ENCODE measurements around the gene AMH.
"Not testable (repeated sequence)": the region's sequence is repeated elsewhere in the genome, so short reads cannot be mapped to it uniquely, and the experiment has no call there.

The AMH gene

DNA sequence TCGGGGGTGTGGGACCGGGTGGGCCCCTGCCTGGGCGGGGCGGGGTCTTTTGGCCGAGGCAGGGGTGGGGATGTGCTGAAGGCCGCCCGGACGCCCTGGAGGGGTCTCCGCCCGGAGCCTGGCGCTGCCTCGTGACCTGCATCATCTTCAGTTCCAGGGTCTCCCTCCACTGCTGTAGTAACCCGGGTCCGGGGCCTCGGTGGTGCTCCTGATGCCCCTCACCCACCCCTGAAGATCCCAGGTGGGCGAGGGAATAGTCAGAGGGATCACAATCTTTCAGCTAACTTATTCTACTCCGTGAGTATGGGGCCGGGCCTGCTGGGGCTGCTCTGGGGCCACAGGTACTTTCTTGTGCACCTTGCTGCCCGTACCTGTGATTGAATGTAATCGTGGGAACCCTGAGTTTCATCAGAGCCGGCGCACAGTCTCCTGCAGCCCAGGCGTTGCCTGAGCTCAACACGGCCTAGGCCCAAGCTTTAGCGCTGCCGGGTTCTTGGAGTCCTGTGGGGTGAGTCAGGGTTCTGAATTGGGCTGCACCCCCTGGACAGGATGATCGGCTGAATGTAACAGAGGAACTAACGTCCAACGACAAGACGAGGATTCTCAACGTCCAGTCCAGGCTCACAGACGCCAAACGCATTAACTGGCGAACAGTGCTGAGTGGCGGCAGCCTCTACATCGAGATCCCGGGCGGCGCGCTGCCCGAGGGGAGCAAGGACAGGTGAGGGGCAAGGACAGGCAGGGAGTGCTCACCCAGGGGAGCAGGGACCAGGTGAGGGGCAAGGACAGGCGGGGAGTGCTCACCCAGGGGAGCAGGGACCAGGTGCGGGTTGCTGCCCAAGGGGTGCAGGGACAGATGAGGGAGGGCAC lies 22.3 kb downstream of the AMH start:
- no peak for DNase-seq

DNA sequence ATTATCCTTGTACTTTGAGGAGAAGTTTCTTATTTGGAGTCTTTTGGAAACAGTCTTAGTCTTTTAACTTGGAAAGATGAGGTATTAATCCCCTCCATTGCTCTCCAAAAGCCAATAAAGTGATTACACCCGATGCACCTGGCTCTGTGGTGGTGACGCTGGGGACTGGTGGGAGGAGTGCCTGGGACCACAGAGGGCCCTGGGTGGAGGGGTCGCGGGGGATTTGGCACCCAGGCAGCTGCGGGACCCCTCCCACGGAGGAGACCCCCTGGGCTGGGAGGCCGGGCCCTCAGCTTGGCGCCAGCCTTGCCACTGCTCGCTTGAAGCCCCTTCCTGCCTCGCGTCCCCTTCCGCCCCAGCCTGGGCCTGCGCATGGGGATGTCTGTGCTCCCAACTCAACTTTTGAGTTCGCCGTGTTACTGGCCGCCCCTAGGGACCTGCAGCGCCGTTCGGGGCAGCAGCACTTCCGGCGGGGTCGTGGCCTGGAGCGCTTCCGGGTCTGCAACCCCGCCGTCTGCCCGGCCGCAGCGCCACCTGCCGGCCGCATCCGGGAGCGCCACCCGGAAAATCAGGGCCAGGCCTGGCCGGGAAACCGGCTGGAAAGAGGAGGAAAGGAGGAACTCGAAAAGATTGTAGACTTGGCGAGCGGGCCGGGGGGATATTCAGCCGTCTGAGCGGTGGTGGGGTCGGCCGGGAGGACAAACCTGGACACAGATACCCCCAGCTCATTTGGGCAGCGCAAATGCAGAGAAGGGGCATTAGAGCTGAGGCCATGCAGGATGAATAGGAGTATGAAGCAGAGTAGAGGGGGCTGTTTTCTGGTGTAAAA lies 24.4 kb downstream of the AMH start:
- DNase-seq: peak; percentile 25 to 74

DNA sequence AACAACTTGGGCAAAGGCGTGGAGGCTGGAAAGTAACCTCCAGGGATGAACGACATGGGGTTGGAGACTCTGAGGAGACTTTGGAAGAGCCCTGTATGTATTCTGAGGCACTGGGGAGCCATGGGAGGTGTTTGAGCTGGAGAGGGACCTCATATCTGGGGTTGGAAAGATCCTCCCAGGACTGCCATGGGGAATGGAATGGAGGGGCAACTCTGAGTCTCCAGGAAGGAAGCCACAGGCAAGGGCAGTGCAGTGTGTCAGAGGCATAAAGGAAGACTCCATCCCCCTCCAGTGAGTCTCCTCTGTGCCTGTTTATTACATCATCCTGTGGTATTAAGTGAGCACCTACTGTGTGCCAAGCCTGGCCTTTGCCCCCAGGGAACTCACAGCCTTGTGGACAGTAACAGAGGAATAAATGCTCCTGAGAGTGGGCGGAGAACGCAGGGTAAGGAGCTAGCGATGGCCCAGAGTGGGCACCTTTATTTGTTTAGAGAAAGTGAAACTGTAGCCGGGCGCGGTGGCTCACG lies 25.1 kb downstream of the AMH start:
- no peak for DNase-seq

DNA sequence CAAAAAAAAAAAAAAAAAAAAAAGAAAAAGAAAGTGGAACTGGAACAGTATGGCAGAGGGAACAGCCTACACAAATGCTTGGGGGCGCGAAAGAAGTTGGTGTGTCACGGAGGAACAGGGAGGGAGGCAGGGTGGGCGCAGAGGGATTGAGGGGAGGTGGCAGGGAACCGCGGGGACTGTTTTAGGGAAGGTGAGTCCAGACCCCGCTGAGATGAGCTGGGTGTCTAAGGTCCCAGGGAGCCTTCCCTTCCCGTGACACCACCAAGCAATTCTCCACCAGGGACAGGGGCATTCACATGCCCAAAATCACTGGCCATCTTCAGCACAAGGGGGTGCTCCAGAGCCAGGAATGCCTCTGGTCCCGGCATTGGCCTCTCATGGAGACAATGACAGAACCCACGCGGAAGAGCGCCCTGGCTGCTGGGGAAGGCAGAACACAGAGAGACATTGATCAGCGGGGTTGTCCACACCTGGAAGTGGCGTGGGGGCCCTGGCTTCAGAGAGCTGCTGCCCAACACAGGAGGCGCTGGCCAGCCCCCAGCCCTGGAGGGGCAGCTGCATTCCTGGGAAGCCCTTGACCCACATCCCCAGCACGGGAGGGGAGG lies 25.9 kb downstream of the AMH start:
- DNase-seq: peak; percentile 24 to 70

DNA sequence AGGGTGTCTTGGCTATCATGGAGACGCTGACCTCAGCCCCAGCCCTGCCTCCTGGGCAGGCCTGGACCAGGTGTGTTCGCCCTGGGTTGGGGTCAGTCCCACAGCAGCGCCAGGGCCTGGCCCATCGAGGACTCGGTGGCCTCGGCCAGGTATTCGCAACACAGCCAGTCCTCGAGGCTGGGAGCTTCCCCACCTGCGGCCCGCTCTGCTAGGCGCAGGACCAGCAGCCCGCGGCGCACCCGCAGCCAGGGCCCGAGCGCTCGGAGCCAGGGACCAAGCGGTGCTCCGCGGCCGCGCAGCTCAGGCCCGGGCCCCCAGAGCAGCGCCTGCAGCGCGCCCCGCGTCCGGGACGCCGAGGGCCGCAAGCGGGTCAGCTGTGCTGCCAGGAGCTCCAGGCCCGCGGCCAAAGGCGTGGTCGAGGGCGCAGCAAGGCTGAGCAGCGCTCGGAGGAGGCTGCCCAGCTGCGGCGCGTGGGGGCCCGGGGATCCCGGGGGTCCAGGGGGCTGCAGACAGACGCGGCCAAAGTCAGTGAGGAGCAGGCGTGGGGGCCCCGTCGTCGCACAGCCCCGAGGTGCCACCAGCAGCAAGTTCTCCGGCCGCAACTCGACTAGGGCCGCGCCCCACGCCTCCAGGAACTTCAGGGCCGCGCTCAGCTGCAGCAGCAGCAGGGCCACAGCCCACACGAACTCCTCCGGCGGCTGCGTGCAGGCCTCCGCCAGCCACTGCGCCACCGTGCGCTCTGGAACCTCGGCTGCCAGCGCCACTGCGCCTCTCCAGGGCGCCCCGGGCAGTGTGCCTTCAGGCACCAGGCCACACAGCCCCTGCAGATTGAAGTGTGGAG lies 26.7 kb downstream of the AMH start:
- no peak for DNase-seq

DNA sequence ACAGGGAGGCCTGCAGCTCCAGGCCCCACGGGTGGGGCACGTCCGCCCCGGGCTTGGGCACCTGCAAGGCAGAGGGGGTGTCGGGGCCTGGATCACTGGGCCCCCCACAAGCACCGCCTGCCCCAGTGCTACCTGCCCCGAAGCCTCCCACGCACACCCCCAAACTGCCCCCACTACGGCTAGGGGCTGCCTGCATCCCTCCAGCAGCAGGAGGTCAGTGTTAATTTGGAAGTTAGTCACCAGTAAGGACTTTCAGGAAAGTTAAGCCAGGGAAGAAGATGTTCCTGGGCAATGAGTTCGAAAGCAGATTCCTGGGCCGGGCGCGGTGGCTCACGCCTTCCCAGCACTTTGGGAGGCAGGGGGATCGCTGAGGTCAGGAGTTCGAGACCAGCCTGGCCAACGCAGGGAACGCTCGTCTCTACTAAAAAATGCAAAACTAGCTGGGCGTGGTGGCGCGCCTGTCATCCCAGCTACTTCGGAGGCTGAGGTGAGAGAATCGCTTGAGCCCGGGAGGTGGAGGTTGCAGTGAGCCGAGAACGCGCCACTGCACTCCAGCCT lies 27.4 kb downstream of the AMH start:
- DNase-seq: no peak

DNA sequence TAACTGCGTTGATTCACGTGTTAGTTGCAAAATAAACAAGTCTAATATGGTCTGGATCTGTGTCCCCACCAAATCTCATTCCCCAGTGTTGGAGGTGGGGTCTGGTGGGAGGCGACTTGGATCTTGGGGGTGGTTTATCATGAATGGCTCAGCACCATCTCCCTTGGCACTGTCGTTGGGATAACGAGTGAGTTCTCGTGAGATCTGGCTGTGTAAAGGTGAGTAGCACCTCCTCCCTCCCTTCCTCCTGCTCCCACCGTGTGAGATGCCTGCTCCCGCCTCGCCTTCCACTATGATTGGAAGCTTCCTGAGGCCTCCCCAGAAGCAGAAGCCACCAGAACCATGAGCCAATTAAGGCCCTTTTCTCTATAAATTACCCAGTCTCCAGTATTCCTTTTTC lies 28.0 kb downstream of the AMH start:
- no peak for DNase-seq

DNA sequence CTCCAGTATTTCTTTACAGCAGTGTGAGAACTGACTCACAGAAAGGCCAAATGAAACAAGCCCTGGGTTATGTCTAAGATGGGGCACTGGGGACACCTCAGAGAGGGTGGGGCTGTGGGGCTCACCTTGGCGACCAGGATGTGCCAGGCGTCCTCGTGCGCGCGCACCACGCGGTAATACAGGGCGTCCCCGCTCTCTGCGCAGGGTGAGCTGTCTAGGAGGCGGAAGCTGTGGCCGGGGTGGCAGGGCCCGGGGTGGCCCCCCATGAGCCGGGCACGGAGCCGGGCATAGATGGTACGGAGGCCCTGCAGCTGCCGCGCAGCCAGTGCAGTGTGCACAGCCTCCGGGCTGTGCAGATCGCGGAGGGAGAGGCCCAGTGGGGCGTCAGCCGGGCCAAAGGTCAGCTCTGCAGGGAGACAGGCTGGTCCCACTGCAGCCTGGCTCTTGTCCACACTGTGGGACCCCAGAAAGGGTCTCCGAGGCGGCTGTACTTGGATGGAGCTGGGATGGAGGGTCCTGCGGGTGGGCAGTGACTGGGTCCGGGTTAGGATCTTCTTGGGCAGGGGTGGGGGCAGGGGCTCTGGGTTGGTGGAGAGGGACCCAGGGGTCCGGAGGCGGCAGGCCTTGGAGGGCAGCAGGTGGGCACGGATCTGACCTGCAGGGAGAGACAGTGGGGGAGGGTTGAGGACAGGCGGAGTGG lies 29.5 kb downstream of the AMH start:
- no peak for DNase-seq

DNA sequence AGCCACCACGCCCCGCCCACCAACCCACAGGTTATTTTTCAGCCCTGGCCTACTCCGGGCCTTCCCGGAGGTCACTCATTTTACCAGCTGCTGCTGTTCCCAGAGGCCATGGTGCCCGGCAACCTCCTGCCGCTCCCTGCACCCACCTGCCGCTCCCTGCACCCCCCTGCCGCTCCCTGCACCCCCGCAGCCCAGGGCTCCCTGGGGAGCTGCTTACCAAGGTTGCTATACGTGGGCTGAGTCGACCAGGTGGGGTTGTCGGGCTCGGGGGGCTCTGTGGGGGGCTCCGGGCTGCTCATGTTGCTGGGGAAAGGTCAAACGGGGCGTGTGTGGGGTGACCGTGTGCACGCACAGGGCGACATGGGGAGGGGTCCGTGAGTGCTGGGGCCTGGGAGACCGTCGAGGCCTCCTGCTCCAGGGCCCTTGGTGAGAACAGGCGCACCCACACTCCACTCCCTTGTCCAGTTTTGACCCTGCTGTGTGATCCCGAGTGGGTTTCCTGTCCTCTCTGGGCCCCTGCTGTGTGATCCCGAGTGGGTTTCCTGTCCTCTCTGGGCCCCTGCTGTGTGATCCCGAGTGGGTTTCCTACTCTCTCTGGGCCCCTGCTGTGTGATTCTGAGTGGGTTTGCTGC lies 31.6 kb downstream of the AMH start:
- DNase-seq: no peak

DNA sequence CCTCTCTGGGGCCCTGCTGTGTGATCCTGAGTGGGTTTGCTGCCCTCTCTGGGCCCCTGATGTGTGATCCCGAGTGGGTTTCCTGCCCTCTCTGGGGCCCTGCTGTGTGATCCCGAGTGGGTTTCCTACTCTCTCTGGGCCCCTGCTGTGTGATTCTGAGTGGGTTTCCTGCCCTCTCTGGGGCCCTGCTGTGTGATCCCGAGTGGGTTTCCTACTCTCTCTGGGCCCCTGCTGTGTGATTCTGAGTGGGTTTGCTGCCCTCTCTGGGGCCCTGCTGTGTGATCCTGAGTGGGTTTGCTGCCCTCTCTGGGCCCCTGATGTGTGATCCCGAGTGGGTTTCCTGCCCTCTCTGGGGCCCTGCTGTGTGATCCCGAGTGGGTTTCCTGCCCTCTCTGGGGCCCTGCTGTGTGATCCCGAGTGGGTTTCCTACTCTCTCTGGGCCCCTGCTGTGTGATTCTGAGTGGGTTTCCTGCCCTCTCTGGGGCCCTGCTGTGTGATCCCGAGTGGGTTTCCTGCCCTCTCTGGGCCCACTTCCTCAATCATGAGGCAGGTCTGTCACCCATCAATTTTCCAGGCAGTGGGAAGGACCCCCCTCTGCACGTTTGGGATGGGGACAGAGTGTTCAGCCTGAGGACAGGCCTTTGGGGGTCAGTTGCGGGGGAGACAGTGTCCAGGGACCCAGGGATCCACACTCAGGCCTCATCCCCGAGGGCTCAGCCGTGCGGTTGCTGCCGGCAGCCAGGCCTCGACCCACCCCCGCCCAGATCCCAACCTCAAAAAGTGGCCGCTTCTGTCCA lies 32.3 kb downstream of the AMH start:
- not testable (repeated sequence) for DNase-seq

DNA sequence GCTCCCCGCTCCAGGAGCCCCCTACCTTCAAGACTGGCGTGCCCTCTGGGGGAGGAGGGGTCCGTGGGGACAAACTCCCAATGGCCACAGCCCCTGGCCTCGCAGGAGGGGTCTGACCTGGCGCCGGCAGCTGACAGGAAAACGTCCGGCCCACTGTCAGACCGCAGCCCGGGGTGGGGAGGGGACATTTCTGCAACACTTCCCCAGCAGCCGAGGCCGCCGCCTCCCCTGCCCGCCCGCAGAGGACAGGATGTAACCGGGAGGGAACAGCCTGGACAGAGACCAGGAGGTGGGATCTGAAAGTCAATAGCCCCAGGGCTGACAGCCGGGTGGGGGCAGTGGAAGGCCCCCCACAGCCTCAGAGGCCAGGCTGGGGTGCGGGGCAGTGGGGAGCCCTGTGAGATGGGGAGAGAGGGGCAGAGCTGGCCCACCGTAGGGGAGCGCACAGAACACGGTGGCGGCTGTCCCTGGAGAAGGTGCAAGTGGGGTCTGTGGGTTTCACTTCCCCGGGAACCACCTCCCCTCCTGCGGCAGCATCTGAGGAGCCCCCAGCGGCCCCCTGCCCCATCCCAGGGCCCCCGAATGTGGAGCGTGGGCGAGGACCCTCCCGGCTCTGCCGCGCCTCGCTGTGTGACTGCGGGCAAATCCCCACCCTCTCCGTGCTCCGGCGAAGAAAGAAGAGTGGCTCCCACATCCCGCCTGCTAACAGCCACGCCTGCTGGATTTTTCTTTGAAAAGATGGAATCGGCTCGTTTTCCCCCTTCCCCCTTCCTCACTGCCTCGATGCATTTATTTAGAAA lies 33.1 kb downstream of the AMH start, which contains the start of gene PEAK3:
Gene PEAK3 (minus strand): TSS at position 114 of the 800 bp plus-strand sequence. CDS start 1,244 bp downstream, outside the sequence.
- no peak for DNase-seq

DNA sequence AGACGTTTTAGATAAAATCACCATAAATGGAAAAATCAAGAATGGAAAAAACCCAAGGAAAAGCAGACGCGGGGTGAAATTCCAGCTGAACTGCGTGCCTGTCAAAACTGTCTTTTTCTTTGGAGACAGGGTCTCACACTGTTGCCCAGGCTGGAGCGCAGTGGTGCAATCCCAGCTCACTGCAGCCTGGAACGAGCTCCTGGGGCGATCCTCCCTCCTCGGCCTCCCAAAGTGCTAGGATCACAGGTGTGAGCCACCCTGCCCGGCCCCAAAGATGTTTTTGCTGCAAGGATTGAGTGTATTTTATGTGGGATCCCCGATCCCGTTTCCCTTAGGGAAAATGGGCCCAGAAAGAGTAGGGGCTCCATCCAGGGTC lies 33.7 kb downstream of the AMH start:
- no peak for DNase-seq

DNA sequence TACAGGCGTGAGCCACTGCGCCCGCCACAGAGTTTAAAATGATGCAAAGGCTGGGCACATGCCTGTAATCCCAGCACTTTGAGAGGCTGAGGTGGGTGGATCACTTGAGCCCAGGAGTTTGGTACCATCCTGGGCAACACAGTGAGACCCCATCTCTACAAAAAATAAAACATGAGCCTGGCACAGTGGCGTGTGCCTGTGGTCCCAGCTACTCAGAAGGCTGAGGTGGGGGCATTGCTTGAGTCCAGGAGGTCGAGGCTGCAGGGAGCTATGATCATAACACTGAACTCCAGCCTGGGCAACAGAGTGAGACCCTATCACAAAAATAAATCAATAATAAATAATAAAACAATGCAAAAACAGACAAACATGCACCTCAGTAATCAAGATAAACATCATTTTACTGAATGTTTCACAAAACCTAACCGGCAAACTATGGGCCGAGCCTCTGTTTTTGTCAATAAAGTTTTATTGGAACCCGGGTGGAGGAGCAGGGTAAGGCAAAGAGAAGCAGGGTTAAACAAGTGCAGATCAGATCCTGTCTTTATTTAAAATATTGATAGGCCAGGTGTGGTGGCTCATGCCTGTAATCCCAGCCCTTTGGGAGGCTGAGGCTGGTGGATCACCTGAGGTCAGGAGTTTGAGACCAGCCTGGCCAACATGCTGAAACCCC lies 34.8 kb downstream of the AMH start:
- DNase-seq: no peak

DNA sequence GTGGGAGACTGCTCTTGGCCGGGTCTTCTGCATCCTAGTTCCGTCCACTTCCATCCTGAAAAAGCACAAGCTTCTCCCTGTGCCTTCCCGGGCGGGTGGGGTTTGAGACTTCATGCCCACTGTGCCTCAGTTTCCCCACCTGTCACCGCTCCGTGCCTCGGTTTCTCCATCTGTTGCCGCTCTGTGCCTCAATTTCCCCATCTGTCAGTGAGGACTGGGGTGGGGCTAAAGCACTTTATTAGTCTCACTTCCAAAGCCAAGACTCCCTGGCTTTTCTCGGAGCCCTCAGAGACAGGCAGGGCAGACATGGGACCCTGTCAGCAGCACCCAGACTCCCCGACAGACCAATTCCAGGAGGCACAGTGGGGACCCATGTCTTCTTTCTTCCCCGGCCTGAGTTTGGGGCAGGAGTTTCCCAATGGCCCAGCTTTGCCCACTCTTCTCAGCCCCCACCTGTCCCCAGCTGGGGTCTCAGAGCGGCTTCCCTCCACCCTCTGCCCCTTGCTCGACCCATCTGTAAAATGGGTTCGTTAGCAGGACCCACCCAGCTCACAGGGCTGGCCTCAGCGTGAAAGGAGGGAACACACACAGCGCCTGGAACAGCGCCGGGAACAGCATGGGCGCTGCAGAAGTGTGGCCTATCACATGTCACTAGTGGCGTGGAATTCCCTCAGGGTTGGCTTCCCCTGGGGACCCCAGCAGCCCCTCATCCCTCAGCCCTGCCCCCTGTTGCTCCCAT lies 37.4 kb downstream of the AMH start:
- no peak for DNase-seq

DNA sequence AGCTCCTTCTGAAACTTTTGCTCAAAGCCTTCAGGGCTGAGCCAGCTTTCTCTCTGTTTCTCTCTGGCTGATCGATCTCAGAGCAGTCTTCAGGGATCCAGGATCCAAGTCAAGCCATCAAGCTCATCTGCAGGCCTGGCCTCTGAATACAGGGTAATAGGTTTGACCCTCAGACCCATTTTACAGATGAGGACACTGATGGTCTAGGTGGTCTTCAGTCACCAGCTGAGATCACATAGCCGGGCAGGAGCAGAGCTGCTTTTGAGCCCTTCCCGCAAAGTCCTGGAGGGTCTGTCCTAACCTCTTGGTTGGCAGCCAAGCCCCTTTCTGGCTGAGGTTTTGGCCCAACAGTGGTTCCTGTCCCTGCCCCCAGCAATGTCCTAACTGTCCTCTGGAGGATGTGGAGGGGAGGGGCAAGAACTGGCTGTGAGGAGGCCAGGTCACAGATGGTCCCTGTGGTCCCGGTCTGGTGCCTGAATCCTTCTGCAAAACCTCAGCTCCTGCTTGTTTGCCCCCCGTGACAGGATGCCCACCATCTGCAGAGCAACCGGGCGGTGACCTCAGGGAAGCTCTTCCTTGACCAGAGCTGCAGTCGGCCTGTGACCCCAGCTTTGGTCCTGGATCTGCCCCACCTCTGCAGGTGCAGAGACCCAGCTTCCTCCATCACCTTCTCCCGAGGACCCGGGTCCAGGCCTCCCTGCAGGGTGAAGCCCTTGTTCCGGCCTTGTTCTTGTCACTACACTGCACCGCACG lies 38.6 kb downstream of the AMH start:
- DNase-seq: no peak

DNA sequence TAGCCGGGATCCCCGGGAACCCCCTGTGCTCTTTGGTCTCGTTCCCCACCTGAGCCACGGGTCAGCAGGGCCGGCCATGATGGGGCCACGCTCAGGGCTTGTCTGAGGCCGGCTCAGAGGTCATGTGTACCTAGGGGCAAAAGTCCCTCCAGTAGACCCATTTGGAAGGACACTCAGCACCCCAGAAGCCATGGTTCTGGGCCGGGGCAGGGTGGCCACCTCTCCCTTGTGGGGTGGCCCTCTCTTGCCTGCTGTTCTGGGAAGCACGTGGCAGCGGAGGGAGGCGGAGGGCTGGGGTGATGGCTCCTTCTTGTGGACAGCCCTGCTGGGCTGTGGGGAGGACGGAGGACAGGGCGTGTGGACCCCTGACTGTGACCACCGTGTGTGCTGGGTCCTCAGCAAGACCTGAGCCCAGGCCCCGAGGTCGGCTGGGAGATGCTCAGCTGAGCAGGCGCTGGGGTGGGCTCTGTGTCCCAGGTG lies 39.3 kb downstream of the AMH start:
- no peak for DNase-seq

Data from NCI-H446 (cell line).